Neural cell (in vitro differentiated cells): ENCODE measurements around the gene AATK. TPM values are rescaled to one million over a fixed set of nuclear protein-coding genes. Genes with fewer than 3 reads are reported as not detected.

ENCODE experiments used
- H2AFZ ChIP-seq: fragments of 200-600, 300-800 bp; sonication (generic), shearing (Covaris generic); 2 replicates; pipeline ENCODE4 v1.6.0; 2014; ENCODE audit warnings: low read depth, mild to moderate bottlenecking, antibody characterized with exemption, low read length, moderate library complexity
- H3F3A ChIP-seq: fragments of 200-600 bp; shearing (Covaris generic); 2 replicates; pipeline ENCODE4 v1.6.1; 2016; ENCODE audit warnings: mild to moderate bottlenecking, moderate library complexity, mixed read lengths, antibody characterized with exemption, low read length; ENCODE audit not compliant: insufficient read depth, poor library complexity, severe bottlenecking
- H3K27ac ChIP-seq: fragments of 200-600, 300-800 bp; sonication (generic), shearing (Covaris generic); 2 replicates; pipeline ENCODE4 v1.5.1; 2014; ENCODE audit warnings: mild to moderate bottlenecking, low read length, moderate library complexity
- H3K27me3 ChIP-seq: fragments of 300-800, 200-600 bp; sonication (generic), shearing (Covaris generic); 2 replicates; pipeline ENCODE4 v1.6.0; 2014; ENCODE audit warnings: mild to moderate bottlenecking, low read depth, low read length, moderate library complexity; ENCODE audit not compliant: insufficient read depth
- H3K36me3 ChIP-seq: fragments of 300-800, 200-600 bp; sonication (generic), shearing (Covaris generic); 2 replicates; pipeline ENCODE4 v1.5.1; 2014; ENCODE audit warnings: mild to moderate bottlenecking, antibody characterized with exemption, low read length, moderate library complexity; ENCODE audit not compliant: insufficient read depth
- H3K4me2 ChIP-seq: fragments of 300-800, 200-600 bp; sonication (generic), shearing (Covaris generic); 2 replicates; pipeline ENCODE4 v1.6.0; 2014; ENCODE audit warnings: mild to moderate bottlenecking, low read length
- H3K4me3 ChIP-seq: fragments of 300-800, 200-600 bp; sonication (generic), shearing (Covaris generic); 2 replicates; pipeline ENCODE4 v1.5.1; 2014; ENCODE audit warnings: mild to moderate bottlenecking, low read length, moderate library complexity
- H3K79me2 ChIP-seq: fragments of 200-600 bp; shearing (Covaris generic); replicated peaks from 2 replicates; pipeline ENCODE4 v1.6.0; 2014; ENCODE audit warnings: mild to moderate bottlenecking, low read length, moderate library complexity; ENCODE audit not compliant: insufficient read depth
- H3K9ac ChIP-seq: fragments of 300-800, 200-600 bp; sonication (generic), shearing (Covaris generic); 2 replicates; pipeline ENCODE4 v1.6.1; 2016; ENCODE audit warnings: mild to moderate bottlenecking, low read length, mixed read lengths
- H3K9me2 ChIP-seq: fragments of 200-600 bp; shearing (Covaris generic); 2 replicates; pipeline ENCODE4 v1.6.1; 2016; ENCODE audit warnings: mild to moderate bottlenecking, low read length, mixed read lengths; ENCODE audit not compliant: insufficient read depth
- H3K9me3 ChIP-seq: fragments of 200-600, 300-800 bp; sonication (generic), shearing (Covaris generic); 2 replicates; pipeline ENCODE4 v1.6.1; 2016; ENCODE audit warnings: mild to moderate bottlenecking, mixed run types, low read length, moderate library complexity, mixed read lengths
- H4K20me1 ChIP-seq: fragments of 200-600 bp; shearing (Covaris generic); 2 replicates; pipeline ENCODE4 v1.6.1; 2016; ENCODE audit warnings: mild to moderate bottlenecking, mixed run types; ENCODE audit not compliant: insufficient read depth
- EP300 ChIP-seq: fragments of 450-650 bp; conservative IDR thresholded peaks from 2 replicates; pipeline ENCODE4 v1.6.1; 2014; ENCODE audit warnings: antibody characterized with exemption, mild to moderate bottlenecking, moderate library complexity; ENCODE audit not compliant: poor library complexity, severe bottlenecking
- EZH2 ChIP-seq: fragments of 200-600, 300-800 bp; shearing (Covaris generic), sonication (generic); IDR thresholded peaks from 2 replicates; pipeline ENCODE4 v1.6.1; 2014; ENCODE audit warnings: antibody characterized with exemption, low read length, borderline replicate concordance, mild to moderate bottlenecking; ENCODE audit not compliant: insufficient read depth, poor library complexity, severe bottlenecking
- MXI1 ChIP-seq: fragments of 450-650 bp; conservative IDR thresholded peaks from 2 replicates; pipeline ENCODE4 v1.6.1; 2014; ENCODE audit warnings: antibody characterized with exemption, mild to moderate bottlenecking; ENCODE audit not compliant: poor library complexity, severe bottlenecking
- POLR2AphosphoS5 ChIP-seq: IDR thresholded peaks from 2 replicates; pipeline ENCODE4 v1.6.1; 2012
- RAD21 ChIP-seq: fragments of 450-650 bp; conservative IDR thresholded peaks from 2 replicates; pipeline ENCODE4 v1.6.1; 2014; ENCODE audit warnings: antibody characterized with exemption, mild to moderate bottlenecking, moderate library complexity
- SMC3 ChIP-seq: fragments of 450-650 bp; conservative IDR thresholded peaks from 2 replicates; pipeline ENCODE4 v1.6.1; 2014; ENCODE audit warnings: antibody characterized with exemption, mild to moderate bottlenecking, moderate library complexity; ENCODE audit not compliant: poor library complexity
- TAF1 ChIP-seq: IDR thresholded peaks from 2 replicates; pipeline ENCODE4 v1.6.1; 2012; ENCODE audit warnings: low read depth
- polyA plus RNA-seq: library from polyadenylated mRNA; depleted of rRNA; stranded (reverse); fragments of >200 nt; gene quantifications from 2 replicates; pipeline ENCODE4 v1.2.3, GENCODE V29; 2014
- TF ChIP-seq, protein P1 (sequence below): IDR thresholded peaks from 2 replicates; pipeline ENCODE4 v1.6.1; 2012; ENCODE audit warnings: borderline replicate concordance
- TF ChIP-seq, protein P2 (sequence below): fragments of 450-650 bp; IDR thresholded peaks from 2 replicates; pipeline ENCODE4 v1.5.1; 2014; ENCODE audit warnings: antibody characterized with exemption, mild to moderate bottlenecking, moderate library complexity; ENCODE audit not compliant: poor library complexity, severe bottlenecking

The AATK gene
- polyA plus RNA-seq, 1 donor from 2014 or later, result 11.1 TPM

DNA sequence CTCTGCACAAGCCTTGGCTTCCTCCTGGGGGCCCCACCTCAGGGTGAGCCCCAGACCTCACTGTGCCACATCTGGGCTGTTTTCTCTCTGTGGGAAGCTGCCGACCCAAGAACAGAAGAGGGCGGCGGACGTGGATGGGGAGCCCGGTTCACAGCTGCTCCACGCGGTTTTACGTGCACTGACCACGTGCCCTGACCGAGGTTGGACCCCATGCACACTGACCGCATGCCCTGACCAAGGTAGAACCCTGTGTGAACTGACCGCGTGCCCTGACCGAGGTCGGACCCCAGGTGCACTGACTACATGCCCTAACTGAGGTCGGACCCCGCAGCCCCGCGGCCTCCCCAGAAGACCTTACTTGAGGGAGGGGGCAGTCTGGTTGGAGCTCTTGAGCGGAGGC, 37.1 kb upstream of the AATK start:
- H3K4me3 ChIP-seq, result no peak overlapping the region
- no peaks in the 10 kb centered on the region for H4K20me1 ChIP-seq
- H3K9me3 ChIP-seq, result no peaks in the 10 kb centered on the region
- no peaks in the 10 kb centered on the region for H3K27me3 ChIP-seq
- TF ChIP-seq TAF1 (no peak), EZH2 (no peak), EP300 (no peak), MXI1 (no peak), SMC3 (no peak), RAD21 (no peak), POLR2AphosphoS5 (no peak)
- TF ChIP-seq, protein P1, sequence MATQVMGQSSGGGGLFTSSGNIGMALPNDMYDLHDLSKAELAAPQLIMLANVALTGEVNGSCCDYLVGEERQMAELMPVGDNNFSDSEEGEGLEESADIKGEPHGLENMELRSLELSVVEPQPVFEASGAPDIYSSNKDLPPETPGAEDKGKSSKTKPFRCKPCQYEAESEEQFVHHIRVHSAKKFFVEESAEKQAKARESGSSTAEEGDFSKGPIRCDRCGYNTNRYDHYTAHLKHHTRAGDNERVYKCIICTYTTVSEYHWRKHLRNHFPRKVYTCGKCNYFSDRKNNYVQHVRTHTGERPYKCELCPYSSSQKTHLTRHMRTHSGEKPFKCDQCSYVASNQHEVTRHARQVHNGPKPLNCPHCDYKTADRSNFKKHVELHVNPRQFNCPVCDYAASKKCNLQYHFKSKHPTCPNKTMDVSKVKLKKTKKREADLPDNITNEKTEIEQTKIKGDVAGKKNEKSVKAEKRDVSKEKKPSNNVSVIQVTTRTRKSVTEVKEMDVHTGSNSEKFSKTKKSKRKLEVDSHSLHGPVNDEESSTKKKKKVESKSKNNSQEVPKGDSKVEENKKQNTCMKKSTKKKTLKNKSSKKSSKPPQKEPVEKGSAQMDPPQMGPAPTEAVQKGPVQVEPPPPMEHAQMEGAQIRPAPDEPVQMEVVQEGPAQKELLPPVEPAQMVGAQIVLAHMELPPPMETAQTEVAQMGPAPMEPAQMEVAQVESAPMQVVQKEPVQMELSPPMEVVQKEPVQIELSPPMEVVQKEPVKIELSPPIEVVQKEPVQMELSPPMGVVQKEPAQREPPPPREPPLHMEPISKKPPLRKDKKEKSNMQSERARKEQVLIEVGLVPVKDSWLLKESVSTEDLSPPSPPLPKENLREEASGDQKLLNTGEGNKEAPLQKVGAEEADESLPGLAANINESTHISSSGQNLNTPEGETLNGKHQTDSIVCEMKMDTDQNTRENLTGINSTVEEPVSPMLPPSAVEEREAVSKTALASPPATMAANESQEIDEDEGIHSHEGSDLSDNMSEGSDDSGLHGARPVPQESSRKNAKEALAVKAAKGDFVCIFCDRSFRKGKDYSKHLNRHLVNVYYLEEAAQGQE, result no peak
- TF ChIP-seq, protein P2, sequence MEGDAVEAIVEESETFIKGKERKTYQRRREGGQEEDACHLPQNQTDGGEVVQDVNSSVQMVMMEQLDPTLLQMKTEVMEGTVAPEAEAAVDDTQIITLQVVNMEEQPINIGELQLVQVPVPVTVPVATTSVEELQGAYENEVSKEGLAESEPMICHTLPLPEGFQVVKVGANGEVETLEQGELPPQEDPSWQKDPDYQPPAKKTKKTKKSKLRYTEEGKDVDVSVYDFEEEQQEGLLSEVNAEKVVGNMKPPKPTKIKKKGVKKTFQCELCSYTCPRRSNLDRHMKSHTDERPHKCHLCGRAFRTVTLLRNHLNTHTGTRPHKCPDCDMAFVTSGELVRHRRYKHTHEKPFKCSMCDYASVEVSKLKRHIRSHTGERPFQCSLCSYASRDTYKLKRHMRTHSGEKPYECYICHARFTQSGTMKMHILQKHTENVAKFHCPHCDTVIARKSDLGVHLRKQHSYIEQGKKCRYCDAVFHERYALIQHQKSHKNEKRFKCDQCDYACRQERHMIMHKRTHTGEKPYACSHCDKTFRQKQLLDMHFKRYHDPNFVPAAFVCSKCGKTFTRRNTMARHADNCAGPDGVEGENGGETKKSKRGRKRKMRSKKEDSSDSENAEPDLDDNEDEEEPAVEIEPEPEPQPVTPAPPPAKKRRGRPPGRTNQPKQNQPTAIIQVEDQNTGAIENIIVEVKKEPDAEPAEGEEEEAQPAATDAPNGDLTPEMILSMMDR, result no peak
- no peaks in the 10 kb centered on the region for H3K36me3 ChIP-seq
- H3K9ac ChIP-seq, result no peak overlapping the region
- H2AFZ ChIP-seq, result no peak overlapping the region
- no peaks in the 10 kb centered on the region for H3K79me2 ChIP-seq
- no peak overlapping the region for H3K4me2 ChIP-seq
- no peaks in the 10 kb centered on the region for H3K9me2 ChIP-seq
- no peak overlapping the region for H3K27ac ChIP-seq
- H3F3A ChIP-seq, result no peaks in the 10 kb centered on the region

DNA sequence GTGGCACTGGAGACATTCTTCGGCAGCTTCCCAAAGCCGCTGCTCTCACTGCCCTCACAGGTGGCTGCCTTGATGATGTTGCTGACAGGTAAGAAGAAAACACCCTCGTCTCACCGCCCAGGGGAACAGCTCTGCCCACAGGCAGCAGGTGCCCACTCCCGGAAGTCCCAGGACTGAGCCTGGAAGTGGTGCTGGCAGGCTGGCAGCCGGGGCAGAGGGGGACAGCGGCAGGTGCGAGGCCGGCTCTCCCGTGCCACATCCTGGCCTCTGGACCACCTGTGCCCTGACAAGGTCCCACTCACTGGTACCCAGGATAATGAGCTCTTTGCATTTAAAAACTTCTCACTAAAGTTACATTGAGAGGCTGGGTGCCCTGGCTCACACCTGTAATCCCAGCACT, 36.3 kb upstream of the AATK start:
- Histone ChIP-seq H3K9me3 (no peaks in the 10 kb centered on the region), H4K20me1 (no peaks in the 10 kb centered on the region), H3K27me3 (no peaks in the 10 kb centered on the region), H3K4me3 (no peak overlapping the region), H2AFZ (no peak overlapping the region), H3K9ac (no peak overlapping the region), H3K4me2 (no peak overlapping the region), H3K36me3 (no peaks in the 10 kb centered on the region), H3K27ac (no peak overlapping the region), H3K9me2 (no peaks in the 10 kb centered on the region), H3F3A (no peaks in the 10 kb centered on the region), H3K79me2 (no peaks in the 10 kb centered on the region)
- TF ChIP-seq, protein P2, result no peak
- TF ChIP-seq MXI1, result no peak
- TF ChIP-seq POLR2AphosphoS5, result no peak
- TF ChIP-seq TAF1, result no peak
- TF ChIP-seq EZH2, result no peak
- TF ChIP-seq, protein P1, result no peak
- TF ChIP-seq EP300, result no peak
- no peak for TF ChIP-seq SMC3
- no peak for TF ChIP-seq RAD21
